Chondrocyte (in vitro differentiated cells): ENCODE data around the gene SHISA6. TPM values are rescaled to one million over a fixed set of nuclear protein-coding genes. Genes with fewer than 3 reads are reported as not detected.

ENCODE experiments used
- DNase-seq: peaks from one replicate; pipeline ENCODE4 v3.0.0; 2021; ENCODE audit warnings: mixed read lengths, low spot score
- H3K27ac Mint-ChIP-seq: one replicate; pipeline ENCODE4 v1.8.0; 2021; ENCODE audit warnings: mild to moderate bottlenecking, moderate library complexity, mixed read lengths; ENCODE audit not compliant: unreplicated experiment
- H3K27me3 Mint-ChIP-seq: 2 replicates; pipeline ENCODE4 v1.8.0; 2021; ENCODE audit warnings: low read depth, mixed read lengths
- H3K36me3 Mint-ChIP-seq: 2 replicates; pipeline ENCODE4 v1.8.0; 2021; ENCODE audit warnings: low read depth, mixed read lengths
- H3K4me1 Mint-ChIP-seq: 2 replicates; pipeline ENCODE4 v1.8.0; 2021; ENCODE audit warnings: low read depth, mild to moderate bottlenecking, mixed read lengths
- H3K4me3 Mint-ChIP-seq: one replicate; pipeline ENCODE4 v1.8.0; 2021; ENCODE audit warnings: mild to moderate bottlenecking, moderate library complexity, mixed read lengths; ENCODE audit not compliant: unreplicated experiment
- H3K9me3 Mint-ChIP-seq: 2 replicates; pipeline ENCODE4 v1.8.0; 2021; ENCODE audit warnings: low read depth, mixed read lengths
- CTCF ChIP-seq: fragments of 200-600 bp; sonication (generic); IDR thresholded peaks from 2 replicates; pipeline ENCODE4 v1.5.0; 2021; ENCODE audit warnings: antibody characterized with exemption, mild to moderate bottlenecking, moderate library complexity
- total RNA-seq: library from RNA; stranded (reverse); gene quantifications from 3 replicates; pipeline ENCODE4 v1.2.1, GENCODE V29; 2021

Gene SHISA6
- total RNA-seq, 1 donor from 2014 or later: not detected

GRCh38 chr17:11492511-11492910 is 251.5 kb downstream of the SHISA6 start:
- no peak overlapping the region for H3K4me3 Mint-ChIP-seq
- TF ChIP-seq CTCF: no peak
- peaks cover 2% of the 10 kb centered on the region for H3K4me1 Mint-ChIP-seq
- peaks cover 2% of the 10 kb centered on the region for H3K27me3 Mint-ChIP-seq
- DNase-seq: no peak
- no peaks in the 10 kb centered on the region for H3K36me3 Mint-ChIP-seq
- H3K27ac Mint-ChIP-seq: no peak overlapping the region
- peaks cover 4% of the 10 kb centered on the region for H3K9me3 Mint-ChIP-seq

GRCh38 chr17:11493936-11494335 is 252.9 kb downstream of the SHISA6 start:
- H3K27ac Mint-ChIP-seq: no peak overlapping the region
- H3K4me3 Mint-ChIP-seq: no peak overlapping the region
- H3K27me3 Mint-ChIP-seq: peaks cover 2% of the 10 kb centered on the region
- no peak for TF ChIP-seq CTCF
- peaks cover 7% of the 10 kb centered on the region for H3K9me3 Mint-ChIP-seq
- DNase-seq: no peak
- H3K4me1 Mint-ChIP-seq: peaks cover 2% of the 10 kb centered on the region
- H3K36me3 Mint-ChIP-seq: no peaks in the 10 kb centered on the region

- peaks cover 2% of the 10 kb centered on the region for H3K27me3 Mint-ChIP-seq
Observed at GRCh38 chr17:11495613-11496012, 254.6 kb downstream of the SHISA6 start.

GRCh38 chr17:11499881-11500280 is 258.9 kb downstream of the SHISA6 start:
- no peak overlapping the region for H3K27ac Mint-ChIP-seq
- DNase-seq: no peak
- no peak for TF ChIP-seq CTCF
- peaks cover 3% of the 10 kb centered on the region for H3K9me3 Mint-ChIP-seq
- no peaks in the 10 kb centered on the region for H3K27me3 Mint-ChIP-seq
- H3K36me3 Mint-ChIP-seq: no peaks in the 10 kb centered on the region
- peaks cover 2% of the 10 kb centered on the region for H3K4me1 Mint-ChIP-seq
- H3K4me3 Mint-ChIP-seq: no peak overlapping the region

More at GRCh38 chr17:11495613-11496012, 254.6 kb downstream of the SHISA6 start:
- no peak for TF ChIP-seq CTCF
- Mint-ChIP-seq H3K9me3 (peaks cover 7% of the 10 kb centered on the region), H3K4me3 (no peak overlapping the region), H3K27ac (no peak overlapping the region), H3K4me1 (peaks cover 2% of the 10 kb centered on the region), H3K36me3 (no peaks in the 10 kb centered on the region)
- DNase-seq: no peak

GRCh38 chr17:11503308-11504035 is 262.5 kb downstream of the SHISA6 start:
- Mint-ChIP-seq H3K27ac (no peak overlapping the region), H3K9me3 (peaks cover 4% of the 10 kb centered on the region), H3K27me3 (no peaks in the 10 kb centered on the region), H3K4me3 (no peak overlapping the region), H3K4me1 (no peaks in the 10 kb centered on the region), H3K36me3 (no peaks in the 10 kb centered on the region)
- no peak for TF ChIP-seq CTCF
- no peak for DNase-seq
